ENCODE results near the gene SULT4A1.

Gene SULT4A1

DNA sequence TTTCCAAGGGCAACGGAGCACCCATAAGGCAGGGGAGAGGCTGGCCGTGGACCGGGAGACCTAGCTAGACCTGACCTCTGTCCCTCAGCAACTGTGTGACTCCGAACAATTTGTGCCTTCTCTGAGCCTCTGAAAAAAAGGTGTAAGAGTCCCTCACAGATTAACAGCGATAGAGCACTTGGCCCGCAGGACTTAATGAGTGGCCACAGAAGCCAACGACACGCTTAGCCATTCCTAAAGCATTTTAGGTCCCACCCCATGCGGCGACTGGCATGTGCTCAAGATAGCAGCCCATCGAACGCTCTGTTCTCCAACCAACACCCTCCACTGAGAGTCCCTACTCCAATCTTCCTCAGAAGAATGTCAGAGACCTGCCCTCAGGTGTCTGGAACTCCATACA lies 1.5 kb downstream of the SULT4A1 start:
- no peak for DNase-seq (ENCODE audit: low read depth)

DNA sequence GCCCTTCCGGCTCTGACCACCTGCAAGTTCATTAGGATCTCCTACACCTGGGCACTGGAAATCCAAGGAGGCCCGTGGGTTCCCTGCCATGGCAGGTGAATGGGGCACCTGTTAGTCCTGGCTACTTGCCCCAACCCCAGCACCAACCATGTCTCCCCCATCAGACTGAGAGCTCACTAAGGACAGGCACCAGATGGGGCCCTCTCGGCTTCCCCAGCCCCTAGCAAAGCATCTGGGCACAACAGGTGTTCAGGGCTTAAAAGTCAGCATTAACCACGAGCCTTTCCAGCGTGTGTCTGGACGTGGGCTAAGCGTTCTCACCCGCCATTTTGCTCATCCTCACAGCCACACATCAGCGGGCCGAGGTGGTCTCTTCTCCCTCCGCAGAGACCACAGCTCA lies 2.2 kb downstream of the SULT4A1 start:
- DNase-seq (ENCODE audit: low read depth): no peak

DNA sequence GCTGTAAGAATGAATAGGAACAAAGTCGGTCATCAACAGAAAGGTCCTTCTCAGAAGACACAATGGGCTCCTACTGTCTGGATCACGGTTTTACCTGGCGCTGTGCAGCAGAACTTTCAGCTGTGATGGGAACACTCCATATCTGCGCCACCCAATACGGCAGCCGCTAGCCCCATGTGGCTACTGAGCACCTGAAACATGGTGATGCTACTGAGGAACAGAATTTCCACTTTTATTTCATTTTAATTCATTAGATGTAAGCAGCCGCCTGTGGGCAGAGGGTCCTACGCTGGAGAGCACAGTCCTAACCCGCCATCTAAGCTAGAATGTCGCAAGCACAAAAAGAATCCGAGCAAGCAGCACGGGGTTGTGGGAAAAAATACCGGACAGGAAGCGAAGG lies 2.7 kb downstream of the SULT4A1 start:
- DNase-seq (ENCODE audit: low read depth): no peak

DNA sequence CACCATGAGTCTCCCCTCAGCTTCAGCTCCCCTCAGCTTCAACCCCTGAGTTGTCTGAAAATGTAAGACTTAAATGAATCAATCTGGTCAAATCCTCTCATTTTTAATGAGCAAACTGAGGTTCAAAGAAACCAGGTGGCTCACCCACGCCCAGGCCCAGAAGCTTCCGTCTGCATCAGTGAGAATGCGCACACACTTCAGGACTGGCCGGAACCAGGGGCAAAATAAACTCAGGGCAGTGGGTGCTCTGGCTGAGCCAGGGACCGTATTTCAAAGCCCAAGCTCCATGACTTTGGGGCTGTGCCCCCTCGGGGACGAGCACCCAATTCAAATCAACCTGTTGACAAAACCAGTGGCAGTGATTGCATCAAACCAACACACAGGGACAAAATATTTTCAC lies 3.1 kb downstream of the SULT4A1 start:
- no peak for DNase-seq (ENCODE audit: low read depth)

DNA sequence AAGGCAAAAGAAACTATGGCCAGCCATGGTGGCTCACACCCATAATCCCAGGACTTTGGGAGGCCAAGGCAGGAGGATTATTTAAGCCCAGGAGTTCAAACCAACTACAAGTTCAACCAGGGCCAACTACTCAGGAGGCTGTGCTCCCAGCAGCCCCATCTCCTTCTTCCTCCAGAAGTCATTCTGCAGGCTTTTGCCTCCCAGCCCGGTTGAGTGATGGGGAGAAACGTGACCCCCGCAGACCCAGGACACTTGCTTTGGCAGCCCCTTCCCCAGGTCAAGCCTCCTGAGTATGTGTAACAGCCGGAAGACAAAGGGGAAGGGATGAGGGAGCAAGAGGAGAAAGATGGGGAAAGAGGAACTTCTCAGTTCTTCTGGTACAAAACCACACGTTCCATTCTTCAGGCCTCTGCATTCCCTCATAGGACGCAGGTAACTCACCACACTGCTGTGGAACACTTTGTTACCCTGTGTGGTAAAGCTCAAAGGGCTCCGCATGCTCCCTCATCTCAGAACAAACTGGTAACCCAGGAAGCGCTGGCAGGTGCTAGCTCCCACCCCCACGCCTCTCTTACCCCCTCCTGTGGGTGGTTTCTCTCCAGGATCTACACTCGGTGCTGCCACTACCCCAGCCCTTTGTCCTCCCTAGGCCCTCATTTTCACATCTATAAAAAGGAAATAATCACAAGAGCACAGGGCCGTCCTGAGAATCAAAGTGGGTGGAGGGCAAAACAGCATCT lies 4.0 kb downstream of the SULT4A1 start:
- no peak for DNase-seq (ENCODE audit: low read depth)

DNA sequence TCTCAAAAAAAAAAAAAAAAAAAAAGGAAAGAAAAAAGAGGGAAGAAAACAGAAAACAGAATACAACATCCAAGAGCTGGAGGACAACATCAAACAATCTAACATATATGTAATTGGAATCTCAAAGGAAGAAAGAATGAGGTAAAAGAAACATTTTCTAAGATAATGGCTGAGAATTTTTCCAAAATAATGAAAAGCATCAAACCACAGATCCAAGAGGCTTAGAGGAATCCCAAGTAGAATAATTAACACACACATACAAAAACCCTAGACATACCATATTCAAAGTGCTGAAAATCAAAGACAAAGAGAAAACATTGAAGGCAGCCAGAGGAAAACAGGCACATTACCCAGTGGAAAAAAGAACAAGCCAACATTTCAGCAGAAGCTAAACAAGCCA lies 4.9 kb downstream of the SULT4A1 start:
- no peak for DNase-seq (ENCODE audit: low read depth)

DNA sequence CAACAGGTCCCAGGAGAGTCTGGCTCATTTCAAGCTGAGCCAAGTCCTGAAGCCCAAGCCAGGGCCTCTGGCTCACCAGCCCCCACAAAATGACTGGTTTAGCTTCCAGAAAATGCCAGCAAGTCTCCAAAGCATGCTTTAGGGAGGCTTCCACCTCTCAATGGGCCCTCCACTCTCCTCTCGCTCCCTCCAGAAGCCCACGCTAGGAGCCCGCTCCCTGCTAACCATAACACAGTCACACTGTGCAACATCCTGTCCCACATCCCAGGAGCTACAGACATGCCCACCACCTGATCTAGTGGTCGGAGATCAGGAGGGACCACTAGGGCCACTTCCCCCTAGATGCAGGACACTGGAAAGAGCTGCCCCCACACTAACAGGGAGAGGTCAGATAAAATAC lies 6.9 kb downstream of the SULT4A1 start:
- DNase-seq (ENCODE audit: low read depth): no peak

DNA sequence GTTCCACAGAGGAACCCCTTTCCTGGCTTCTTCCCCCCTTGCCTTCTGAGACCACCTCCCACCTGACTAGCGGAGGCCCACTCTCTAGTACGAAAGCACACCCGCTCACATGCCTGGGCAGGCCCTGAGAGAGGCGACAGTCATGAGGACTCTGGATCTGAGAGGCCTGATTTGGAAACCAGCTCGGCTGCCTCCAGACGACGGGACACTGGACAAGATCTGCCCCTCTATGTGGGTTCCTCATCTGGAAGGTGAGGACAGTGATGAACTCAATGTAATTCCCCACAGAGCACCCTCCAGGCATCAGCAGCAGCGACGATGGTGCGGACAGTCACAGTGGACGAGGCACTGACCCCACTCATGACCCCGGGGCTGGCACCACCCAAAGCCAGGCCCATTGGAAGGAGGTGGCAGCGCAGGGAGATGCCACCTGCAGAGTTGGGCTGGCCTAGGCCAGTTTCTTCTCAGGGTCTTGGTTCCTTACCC lies 7.5 kb downstream of the SULT4A1 start:
- DNase-seq (ENCODE audit: low read depth): no peak

DNA sequence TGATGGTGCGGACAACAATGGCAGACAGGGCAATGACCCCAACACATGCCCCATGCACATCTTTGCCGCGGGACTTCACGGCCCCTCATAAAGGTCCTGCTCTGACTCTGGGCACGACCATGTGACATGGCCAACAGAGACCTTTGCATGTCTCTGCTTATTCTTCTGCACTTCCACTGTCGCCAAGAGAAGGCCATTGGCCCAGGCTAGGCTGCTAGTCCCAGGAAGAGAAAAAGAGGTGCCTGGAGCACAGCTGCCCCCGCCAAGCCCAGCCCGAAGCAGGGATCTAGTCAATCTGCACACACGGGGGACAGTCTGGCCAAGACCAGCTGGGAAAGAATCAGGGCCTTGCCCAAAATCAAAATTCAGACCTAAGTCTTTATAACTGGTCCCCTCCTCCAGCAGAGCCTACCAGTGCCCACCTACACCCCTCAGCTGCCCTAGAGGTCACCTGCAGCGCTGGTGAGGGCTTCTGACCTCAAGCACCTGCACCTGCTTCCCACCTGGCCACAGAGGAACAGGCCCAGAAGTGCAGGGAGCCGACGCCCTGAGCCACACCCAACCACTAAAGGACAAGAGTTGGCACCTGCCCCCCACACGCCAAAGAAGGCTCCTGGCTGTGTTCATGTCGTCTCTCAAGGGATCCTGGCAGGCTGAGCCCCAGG lies 8.1 kb downstream of the SULT4A1 start:
- DNase-seq (ENCODE audit: low read depth): no peak

DNA sequence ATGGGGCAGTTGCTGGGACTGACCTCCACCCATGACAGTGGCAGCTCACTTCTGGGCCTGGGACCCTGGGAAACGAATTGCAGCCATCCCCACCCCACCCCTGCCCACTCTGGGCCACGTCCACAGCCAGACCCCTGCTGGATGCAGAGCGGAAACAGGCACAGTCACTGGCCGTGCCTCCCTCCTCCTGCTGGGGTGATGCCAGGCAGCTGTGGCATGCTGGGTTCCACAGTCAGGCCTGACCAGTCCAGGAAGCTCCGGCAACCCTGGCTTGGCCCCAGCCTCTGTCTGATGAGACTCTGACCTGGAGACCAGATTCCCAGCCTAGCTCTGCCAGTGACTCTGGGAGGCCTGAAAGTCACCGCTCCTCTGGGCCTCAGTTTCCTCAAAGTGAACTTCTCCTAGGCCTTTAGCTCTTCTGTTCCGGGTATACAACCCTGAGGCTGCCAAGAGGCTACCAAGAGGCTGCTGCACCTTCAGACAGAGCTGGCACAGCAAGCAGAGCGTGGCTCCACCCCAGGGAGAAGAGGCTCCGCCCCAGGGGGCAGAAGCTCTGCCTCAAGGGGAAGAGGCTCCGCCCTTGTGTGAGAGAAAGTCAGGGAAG lies 8.9 kb downstream of the SULT4A1 start:
- DNase-seq (ENCODE audit: low read depth): no peak

DNA sequence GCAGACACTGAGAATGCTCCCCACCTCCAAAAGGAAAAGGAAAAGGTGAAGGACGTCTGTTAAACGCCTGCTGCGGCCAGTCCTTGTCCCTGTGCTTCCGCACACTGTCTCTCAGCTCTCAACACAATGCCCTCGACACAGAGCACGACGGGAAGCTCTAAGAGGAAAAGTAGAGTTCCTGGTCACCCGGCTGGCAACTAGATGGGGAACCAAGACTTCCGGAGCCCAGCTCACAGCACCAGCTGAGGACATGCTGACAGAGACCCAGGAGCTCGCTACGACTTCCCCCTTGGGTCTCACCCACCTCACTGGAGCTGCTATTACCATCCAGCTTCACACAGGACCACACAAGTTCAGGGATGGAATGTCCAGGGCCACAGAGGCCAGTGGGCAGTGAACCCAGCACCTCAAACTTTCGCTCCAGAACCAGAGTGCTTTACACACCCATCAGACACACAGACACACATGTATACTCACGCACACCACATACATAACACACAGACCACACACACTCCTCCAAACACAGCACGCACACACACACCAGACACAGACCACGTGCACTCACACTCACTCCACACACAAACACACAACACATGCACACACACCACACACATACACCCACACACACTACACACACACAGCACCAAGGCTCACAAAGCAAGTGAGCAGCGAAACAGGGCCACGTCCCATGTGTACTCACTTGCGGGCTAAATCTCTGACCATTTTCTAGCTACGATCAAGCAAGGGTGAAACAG lies 9.6 kb downstream of the SULT4A1 start:
- no peak for DNase-seq (ENCODE audit: low read depth)

DNA sequence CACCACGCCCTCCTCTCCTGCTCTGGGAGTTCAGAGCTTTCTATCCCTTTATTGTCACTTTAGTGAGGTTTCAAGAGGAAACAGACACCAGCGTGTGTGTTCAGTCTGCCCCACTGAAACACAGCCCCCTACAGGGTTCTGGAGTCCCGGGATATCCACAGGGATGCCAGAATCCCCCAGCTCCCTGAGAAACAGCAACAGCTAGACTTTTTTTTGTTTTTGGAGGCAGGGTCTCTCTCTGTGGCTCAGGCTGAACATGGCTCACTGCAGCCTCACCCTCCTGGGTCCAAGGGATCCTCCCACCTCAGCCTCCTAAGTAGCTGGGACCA lies 10.4 kb downstream of the SULT4A1 start:
- no peak for DNase-seq (ENCODE audit: low read depth)

DNA sequence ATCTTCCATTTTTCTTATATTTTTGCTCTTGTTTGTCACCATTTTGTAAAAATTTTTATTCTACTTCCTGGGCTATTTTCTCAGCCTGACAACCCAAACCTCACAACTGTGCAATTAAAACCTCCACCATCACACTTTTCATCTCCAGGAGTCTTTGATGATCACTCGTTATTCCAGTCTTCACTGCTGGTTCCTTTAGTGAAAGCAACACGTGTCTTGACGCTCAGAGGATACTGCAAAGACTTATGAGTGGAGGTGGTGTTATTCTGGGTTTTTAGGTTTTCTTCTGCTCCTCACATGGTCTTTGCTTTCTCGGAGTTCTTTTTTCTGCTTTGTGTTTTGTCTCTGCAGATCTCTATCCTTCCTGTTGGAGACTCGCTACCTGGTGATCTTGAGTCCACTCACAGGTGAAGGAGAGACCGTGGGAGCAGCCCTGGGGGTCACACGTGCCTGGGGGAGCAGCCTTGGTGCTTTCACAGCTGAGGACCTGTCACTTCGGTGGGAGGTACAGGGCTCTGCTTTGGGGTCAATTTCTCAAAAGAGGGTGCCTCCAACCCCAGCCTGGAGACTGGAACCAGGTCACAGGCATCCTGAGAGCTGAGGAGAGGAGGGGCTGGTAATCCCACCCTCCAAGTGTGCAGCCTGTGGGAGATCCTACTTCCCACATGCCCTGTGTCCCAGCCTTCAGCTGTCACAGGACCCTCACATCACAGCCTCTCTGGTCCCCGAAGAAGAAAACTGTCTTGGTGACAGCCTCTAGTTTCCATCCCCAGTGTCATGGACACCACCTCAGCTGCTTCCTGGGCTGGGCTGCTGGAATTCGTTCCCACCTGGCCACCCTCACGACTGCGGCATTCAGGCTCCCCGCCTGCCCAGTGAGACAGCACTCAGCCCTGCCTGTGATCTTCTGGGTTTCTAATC lies 11.0 kb downstream of the SULT4A1 start:
- no peak for DNase-seq (ENCODE audit: low read depth)

DNA sequence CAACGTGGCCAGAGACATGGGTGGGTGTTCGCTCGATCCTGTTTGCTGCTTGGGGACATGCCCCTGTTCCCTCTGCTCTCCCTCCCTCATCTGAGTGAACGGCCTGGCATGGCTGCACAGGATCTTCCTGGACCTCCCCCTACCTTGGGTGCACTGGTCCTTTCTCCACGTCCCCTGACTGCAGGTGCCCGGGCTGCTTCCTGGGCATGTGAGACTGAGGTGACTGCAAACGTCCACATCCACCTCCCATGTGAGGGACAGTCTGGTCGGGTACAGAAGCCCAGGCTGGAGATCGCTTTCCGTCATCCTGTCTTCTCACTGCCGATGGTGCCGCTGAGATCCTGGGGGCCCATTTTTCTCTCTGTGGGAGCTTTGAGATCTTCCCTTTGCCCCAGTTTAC lies 11.8 kb downstream of the SULT4A1 start:
- DNase-seq (ENCODE audit: low read depth): no peak

DNA sequence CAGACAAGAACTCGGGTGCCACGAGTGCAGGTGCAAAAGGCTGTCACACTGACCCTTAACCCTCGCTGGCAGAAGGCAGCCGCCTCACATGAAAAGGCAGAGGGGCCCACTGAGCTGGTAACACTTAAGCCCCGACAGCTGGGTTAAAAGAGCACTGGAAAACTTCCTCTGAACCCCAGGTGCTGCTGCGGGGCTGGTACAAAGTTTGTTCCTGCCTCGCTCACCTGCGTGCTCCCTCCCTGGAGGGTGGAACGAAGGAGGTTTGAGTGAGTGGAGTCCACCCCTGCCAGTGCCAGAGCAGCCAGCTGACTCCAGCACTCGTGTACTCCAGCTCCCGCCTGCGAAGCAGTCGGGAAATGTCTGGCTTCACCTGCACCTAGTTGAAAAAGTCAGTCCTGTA lies 12.6 kb downstream of the SULT4A1 start:
- no peak for DNase-seq (ENCODE audit: low read depth)

DNA sequence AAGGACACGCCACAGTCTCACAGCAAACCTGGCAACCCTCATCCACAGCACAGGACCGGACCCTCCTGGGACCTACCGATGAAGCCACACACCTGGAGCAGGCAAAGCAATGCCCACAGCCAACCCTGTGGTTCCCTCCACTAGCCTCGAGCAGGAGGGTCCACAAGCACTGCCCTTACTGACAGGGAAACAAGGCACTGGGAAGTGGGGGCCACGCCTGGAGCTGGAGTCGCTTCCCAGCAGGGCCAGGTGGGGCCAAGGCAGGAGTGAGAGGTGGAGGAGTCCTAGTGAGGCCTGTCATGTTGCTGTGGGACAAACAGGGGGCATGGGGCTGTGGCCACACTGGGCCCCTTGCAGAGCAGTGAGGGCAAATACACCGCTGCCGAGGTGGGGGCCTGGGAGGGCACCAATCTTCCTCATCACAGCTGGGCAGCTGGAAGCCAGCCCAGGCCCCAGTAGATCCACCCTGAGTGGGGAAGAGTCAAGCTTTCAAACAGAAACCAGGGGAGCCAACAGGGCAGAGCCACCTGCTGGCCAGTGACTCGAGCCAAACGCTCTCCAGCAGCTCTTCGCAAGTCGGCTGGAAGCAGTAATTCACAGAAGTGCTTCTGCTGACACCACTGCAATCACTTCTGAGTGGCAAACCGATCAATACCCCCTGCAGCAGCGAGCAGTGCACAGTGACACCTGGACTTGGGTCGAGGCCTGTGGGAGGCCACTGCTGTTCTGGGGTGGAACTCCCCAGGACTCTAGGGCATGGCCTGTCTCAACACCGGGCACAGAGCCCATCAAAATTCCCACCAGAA lies 13.7 kb downstream of the SULT4A1 start:
- no peak for DNase-seq (ENCODE audit: low read depth)

DNA sequence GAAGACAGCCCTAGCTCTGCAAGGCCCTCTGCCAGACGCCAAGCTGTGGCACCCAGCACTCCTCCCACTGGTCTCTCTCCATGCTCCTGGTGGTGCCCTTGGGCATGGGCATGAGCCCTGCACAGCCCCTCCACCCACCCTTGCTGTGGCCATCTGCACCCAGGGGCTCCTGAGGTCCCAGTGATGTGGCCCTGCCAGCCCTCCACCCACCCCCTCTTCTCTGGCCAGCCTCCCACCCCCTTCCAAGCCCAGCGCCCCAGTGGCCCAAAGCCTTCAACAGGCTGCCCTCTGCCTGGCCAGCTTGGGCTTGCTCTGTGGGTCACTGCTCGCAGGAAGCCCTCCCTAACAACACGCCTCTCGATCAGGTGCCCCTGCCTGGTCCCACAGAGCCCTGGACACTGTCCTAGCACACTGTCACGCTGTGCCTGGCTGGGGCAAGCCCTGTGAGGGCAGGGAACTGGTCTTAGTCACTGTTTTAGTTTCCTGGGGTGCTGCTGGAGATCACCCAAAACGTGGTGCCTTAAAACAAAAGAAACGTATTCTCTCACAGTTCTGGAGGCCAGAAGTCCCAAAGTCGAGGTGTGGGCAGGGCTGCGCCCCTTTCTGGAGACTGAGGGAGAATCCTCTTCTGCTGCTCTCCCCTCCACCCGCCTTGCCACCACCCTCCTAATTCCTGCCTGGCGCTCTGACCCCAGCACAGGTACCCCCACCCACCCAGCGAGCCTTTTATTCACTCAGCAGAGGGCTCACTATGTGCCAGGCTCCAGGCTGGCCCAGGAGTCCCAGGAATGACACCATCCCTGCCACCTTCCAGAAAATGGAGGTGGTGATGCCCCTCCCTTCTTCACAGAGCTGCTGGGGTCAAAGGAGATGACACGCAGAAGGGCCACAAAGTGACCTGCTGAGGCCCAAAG lies 14.7 kb downstream of the SULT4A1 start:
- no peak for DNase-seq (ENCODE audit: low read depth)

DNA sequence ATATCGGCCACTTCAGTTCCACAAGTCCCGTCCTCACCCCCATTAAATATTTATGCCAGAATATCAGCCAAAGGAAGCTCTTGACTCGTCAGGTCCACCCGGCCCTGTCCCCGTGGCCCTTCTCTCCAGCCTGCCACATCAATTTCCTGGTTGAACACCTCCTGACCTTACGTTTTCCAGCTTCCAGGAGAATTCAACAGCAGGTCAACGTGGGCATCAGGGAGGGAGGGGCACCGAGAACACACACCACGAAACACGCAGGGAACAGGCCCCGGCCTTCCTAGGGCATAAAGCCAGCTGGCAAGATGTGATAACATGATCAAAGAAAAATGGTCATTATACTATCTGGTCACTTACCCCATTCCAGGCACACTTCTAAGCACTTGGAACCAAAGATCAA lies 15.3 kb downstream of the SULT4A1 start:
- DNase-seq (ENCODE audit: low read depth): no peak

DNA sequence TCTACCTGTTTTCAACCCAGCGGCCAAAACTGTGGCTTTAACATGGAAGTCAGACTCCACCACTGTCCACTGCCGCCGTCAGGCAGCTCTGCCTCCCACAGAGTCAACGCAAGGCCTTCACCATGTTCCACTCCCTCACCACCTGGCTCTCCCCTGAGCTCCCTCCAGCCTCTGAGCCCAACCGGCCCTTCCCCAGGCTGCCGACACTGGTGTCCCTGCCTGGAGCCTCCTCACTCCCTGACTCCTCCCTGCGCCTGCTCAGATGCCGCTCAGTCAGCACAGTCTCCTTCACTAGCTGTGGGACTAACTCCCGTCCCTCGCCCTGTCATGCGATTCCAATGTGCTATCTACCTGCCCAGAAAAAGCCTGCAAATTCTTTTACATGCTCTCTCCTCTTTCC lies 16.3 kb downstream of the SULT4A1 start:
- no peak for DNase-seq (ENCODE audit: low read depth)

Measured in activated T-helper 1 cell treated with Interleukin-2 at 50 U/mL for 16 hours (primary cell).